Activated CD4-positive, CD25-positive, alpha-beta regulatory T cell treated with anti-CD3 and anti-CD28 coated beads, Interleukin-2, amount 50 U/mL, for 16 hours (primary cell): ENCODE results near the gene OR10A4.
"Not testable (repeated sequence)": the region's sequence is repeated elsewhere in the genome, so short reads cannot be mapped to it uniquely, and the experiment has no call there.

Experiments used
- DNase-seq: peaks from one replicate; pipeline ENCODE4 v3.0.0-alpha.2; 2020; ENCODE audit warnings: low read depth, low spot score

OR10A4 gene

DNA sequence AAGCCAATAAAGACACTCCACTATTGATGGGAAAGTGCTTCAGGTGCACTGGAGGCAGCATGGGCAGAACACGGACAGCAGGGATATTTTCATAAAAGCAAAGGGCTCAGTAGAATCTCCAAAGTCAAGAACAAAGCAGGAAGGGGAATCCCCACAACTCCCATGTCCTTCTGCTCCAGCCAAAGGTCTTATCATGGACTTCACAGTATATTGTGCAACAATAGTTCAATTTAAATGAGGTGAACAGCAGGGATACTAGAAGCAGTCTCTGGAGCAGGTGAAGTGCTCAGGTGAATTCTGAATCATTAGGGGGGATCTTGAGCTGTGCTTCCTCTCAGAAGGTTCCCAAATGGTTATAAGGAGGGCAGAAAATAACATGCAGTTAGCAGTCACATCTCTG is 22.5 kb downstream of the OR10A4 start:
- no peak for DNase-seq

GRCh38 chr11:6900327-6900999 is 24.0 kb downstream of the OR10A4 start:
- no peak for DNase-seq

DNA sequence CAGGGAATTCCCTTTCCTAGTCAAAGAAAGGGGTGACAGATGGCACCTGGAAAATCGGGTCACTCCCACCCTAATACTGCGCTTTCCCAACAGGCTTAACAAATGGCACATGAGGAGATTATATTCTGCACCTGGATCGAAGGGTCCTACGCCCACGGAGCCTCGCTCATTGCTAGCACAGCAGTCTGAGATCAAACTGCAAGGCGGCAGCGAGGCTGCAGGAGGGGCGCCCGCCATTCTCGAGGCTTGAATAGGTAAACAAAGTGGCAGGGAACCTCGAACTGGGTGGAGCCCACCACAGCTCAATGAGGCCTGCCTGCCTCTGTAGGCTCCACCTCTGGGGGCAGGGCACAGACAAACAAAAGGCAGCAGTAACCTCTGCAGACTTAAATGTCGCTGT is 28.4 kb downstream of the OR10A4 start:
- not testable (repeated sequence) for DNase-seq

GRCh38 chr11:6911378-6911777 is 35.0 kb downstream of the OR10A4 start:
- DNase-seq = no peak

DNA sequence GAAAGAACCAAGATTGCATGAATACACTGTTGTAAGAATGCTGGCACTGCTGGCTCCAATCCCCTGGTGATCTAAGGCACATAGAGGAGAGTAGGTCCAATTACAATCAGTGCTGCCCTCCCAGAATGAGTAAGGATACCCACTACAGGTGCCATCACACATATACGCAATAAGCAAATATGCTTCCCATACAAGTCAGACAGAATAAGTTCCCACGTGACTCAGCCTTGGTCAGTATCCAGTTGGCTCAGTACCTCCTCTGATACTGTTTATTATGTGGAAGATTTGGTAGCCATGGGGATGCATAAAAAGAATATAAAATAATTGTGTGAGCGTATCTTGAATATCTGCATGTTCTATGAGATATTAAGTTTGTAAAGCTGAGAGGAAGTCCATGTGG is 35.5 kb downstream of the OR10A4 start:
- no peak for DNase-seq

DNA sequence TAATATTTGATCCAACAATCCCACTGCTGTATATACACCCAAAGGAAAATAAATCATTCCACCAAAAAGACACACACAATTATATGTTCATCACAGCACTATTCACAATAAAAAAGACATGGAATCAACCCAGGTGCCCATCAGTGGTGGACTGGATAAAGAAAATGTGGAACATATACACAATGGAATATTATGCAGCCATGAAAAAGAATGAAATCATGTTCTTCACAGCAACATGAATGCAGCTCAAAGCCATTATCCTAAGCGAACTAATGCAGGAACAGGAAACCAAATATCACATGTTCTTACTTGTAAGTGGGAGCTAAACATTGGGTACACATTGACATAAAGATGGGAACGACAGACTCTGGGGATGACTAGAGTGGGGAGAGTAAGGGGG is 43.3 kb downstream of the OR10A4 start:
- no peak for DNase-seq

DNA sequence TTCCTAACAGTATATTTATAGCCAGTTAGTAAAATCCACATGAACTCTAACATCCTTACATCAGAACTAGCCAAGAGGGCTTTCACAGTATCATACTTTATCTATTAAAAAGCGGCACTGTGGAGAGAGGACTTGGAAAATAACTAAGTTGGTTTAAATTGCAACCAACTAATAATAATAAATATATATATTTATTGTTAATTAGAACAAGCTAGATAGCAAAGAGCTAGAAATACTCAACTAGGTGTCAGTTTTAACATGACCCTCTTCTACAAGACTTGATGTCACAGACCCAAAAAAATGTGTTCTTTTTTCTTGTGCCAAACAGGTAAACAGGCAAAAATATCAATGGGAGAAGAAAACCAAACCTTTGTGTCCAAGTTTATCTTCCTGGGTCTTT is 44.3 kb downstream of the OR10A4 start, which contains the start of gene OR2D3:
OR2D3 (plus strand) TSS at position 301 of the 400 bp plus-strand sequence; CDS start at position 301, 0 bp downstream.
- DNase-seq = no peak

DNA sequence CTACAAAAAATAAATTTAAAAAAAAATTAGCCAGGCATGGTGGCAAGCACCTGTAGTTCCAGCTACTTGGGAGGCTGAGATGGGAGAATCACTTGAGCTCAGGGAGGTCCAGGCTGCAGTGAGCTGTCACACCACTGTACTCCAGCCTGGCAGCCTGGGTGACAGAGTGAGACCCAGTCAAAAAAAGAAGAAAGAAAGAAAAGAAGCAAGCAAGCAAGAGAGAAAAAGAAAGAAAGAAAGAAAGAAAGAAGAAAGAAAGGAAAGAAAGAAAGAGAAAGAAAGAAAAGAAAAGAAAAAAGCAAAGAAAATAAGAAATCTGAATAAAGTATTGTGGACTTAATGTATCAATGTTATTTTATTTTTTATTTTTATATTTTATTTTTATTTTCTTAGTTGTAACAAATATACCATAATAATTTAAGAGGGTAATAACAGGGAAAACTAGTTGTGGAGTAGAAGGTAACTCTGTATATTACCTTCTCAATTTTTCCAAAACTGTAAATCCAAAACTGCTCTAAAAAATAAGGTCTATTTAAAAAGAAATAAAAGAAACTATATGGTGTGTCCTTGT is 48.7 kb downstream of the OR10A4 start:
- DNase-seq = no peak

DNA sequence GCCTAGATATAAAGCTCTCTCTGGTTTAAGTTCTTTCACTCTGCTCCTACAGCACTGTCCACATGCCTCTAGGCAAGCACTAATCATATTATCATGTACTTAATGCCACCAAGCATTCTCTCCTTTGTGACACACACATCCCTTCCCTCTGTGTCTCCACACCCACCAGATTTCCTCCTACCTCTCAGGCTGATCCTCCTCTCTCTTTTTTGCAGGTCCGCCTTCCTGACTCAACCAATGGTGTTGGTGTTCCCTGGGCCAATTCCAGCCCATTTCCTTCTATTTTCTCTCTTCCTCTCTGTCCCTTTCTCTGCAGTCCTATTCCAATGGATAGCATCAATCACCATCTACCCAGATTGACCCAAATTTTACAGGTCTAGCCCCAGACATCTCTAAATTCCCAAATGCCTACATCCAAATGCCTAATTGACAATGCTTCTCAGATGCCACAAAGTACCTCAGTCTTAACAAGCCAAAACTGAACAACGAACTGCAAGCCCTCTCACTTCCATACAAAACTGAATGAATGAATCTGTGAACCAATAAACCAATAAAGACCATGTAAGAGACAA is 49.3 kb downstream of the OR10A4 start:
- DNase-seq = no peak

- DNase-seq = no peak
Observed at GRCh38 chr11:6926208-6927029, 50.0 kb downstream of the OR10A4 start, which contains the start of gene ZNF215. TSS of gene ZNF215 (plus strand) at chr11:6926426. CDS start at chr11:6932273, 5,847 bp downstream.

DNA sequence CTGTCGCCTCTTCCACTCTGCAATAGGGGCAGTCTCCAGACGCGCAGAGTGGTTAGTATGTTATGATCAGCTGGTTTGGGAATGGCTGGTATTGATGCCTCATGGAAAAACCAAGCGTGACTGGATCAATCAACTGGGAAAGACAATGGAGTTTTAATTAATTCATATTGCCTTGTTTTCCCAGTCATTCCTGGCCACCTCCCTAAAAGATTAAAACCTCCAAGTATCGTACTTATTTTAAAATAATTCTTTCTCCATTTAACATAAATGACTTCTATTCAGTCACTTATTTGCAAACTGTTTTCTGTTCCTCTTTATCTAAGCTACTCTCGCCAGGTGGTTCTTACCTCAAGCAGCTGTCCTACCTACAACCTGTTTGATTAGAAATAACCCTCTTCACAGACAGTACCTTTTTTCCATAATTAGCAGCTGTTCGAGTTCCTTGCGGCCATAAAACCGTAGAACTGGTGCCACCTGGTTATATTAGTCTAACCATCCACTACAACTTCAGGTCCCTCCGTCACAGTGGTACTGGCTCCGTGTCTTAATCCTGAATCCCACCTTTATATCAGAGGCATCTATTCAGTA is 50.7 kb downstream of the OR10A4 start:
- DNase-seq = no peak
